Measurements from ENCODE around the gene IFITM5. TPM values are rescaled to one million over a fixed set of nuclear protein-coding genes. Genes with fewer than 3 reads are reported as not detected.

The IFITM5 gene
- total and polyA plus RNA-seq, 2 of the 8 experiments (the other 6 are each of a cell fraction or from before 2014, with no cell fraction given) = not detected

- Histone ChIP-seq H3K79me2 (ENCODE audit: control insufficient read depth in 1 of 2, insufficient read depth in 2 of 2, low read length in 2 of 2) (no peaks in the 10 kb centered on the region), H2BK20ac (ENCODE audit: low read length) (peak overlapping the region; percentile 4; the same call in 1 of the 2 replicates), H3K4me1 (replicated peaks in 1 of 4; ENCODE audit: control insufficient read depth in 3 of 4, insufficient read depth in 4 of 4, low read length in 3 of 4) (peaks cover 3 to 24% (median 15%) of the 10 kb centered on the region in 4 experiments), H3K4me3 (ENCODE audit: extremely low read depth in 1 of 4, insufficient read depth in 2 of 4, low read depth in 3 of 4, low read length in 4 of 4) (no peak overlapping the region), H3K18ac (ENCODE audit: extremely low read depth, low read length) (peak overlapping the region; percentile 29; the same call in 1 of the 2 replicates), H3K36me3 (ENCODE audit: control insufficient read depth in 2 of 4, insufficient read depth in 4 of 4, low read length in 3 of 4) (no peaks in the 10 kb centered on the region), H3K23ac (ENCODE audit: insufficient read length) (no peak overlapping the region), H4K20me1 (replicated peaks in 1 of 2; ENCODE audit: control insufficient read depth in 1 of 2, insufficient read depth in 2 of 2, low read length in 2 of 2) (no peaks in the 10 kb centered on the region), H3K79me1 (ENCODE audit: low read depth, low read length) (no peaks in the 10 kb centered on the region), H3K14ac (ENCODE audit: insufficient read length) (no peak overlapping the region), H3K4me2 (ENCODE audit: insufficient read depth in 1 of 2, low read depth in 2 of 2, low read length in 2 of 2) (no peak overlapping the region), H2AK5ac (ENCODE audit: low read depth, low read length) (peak overlapping the region; percentile 94; the same call in 1 of the 2 replicates), H4K91ac (replicated peaks; ENCODE audit: insufficient read length, low read length) (peak overlapping the region; percentile 22), H2BK15ac (ENCODE audit: low read length) (peak overlapping the region; percentile 92; the same call in 1 of the 2 replicates), H2BK12ac (ENCODE audit: low read depth, low read length) (peak overlapping the region; percentile 87; the same call in 1 of the 2 replicates), H4K5ac (ENCODE audit: insufficient read length, low read depth, low read length) (no peak overlapping the region), H4K8ac (ENCODE audit: extremely low read depth, insufficient read depth, low read length) (no peak overlapping the region), H3K56ac (replicated peaks; ENCODE audit: insufficient read length, low read depth, low read length) (no peak overlapping the region), H3K23me2 (ENCODE audit: low read depth, low read length) (no peaks in the 10 kb centered on the region), H2BK120ac (replicated peaks; ENCODE audit: low read depth, low read length) (peak overlapping the region; percentile 40), H2AFZ (ENCODE audit: low read length) (no peak overlapping the region), H3K27ac (ENCODE audit: low read depth, low read length) (no peak overlapping the region), H3K4ac (replicated peaks; ENCODE audit: insufficient read length, low read depth, low read length) (no peak overlapping the region), H2BK5ac (ENCODE audit: low read depth, low read length) (peak overlapping the region; percentile 75; the same call in 1 of the 2 replicates), H3K9ac (replicated peaks in 1 of 4; ENCODE audit: extremely low read depth in 1 of 4, low read depth in 3 of 4, low read length in 3 of 4) (no peak overlapping the region), H3K27me3 (replicated peaks in 1 of 4; ENCODE audit: control insufficient read depth in 3 of 4, extremely low read depth in 1 of 4, insufficient read depth in 3 of 4, low read length in 3 of 4) (no peaks in the 10 kb centered on the region), H3K9me3 (ENCODE audit: insufficient read depth in 2 of 2, low read depth in 1 of 2, low read length in 1 of 2) (peaks cover 10 to 11% of the 10 kb centered on the region in 2 experiments; a peak in 3 of 4 replicates)
- ChIA-PET CTCF (ENCODE audit: partially characterized antibody) (interaction anchor here (1.0 to 3.9 kb wide), 5 partner anchors 14 to 80 kb away, joined by 4 to 12 read pairs (median 9); no protein-coding TSS in a partner anchor), POLR2A (ENCODE audit: partially characterized antibody) (interaction anchor here (0.7 to 2.6 kb wide), 8 partner anchors 9 to 42 kb away, joined by 3 to 11 read pairs (median 4); partner anchors contain the start of gene PGGHG)
- TF ChIP-seq TAF7 (optimal IDR thresholded peaks at IDR 0.05; ENCODE audit: borderline replicate concordance, low read depth, low read length) = no peak
- no peak for FAIRE-seq
- 83% methylated on average over 32 of the region's 34 CpGs; no CpG with 5 or more reads in 1 of the 2 experiments for WGBS, 2 experiments (ENCODE audit: extremely low coverage in 1 of 2, insufficient coverage in 1 of 2, insufficient read length in 1 of 2, insufficient replicate concordance in 2 of 2, low coverage in 1 of 2, low lambda C conversion rate in 2 of 2, missing lambda C conversion rate in 1 of 2)
- DNase-seq (ENCODE audit: low read depth in 1 of 2, low spot score in 2 of 2) = no peak
Measured at GRCh38 chr11:330694-331357, 31.5 kb upstream of the IFITM5 start.
